BLaER1 (cell line): ENCODE measurements around the gene ISYNA1.

Experiments
- H3K27ac ChIP-seq: shearing (Covaris generic); formaldehyde crosslinking; 2 replicates; pipeline ENCODE4 v1.8.1; 2022
- H3K27me3 ChIP-seq: shearing (Covaris generic); formaldehyde crosslinking; 2 replicates; pipeline ENCODE4 v1.8.1; 2022
- H3K36me3 ChIP-seq: shearing (Covaris generic); formaldehyde crosslinking; 2 replicates; pipeline ENCODE4 v1.8.1; 2022
- H3K4me1 ChIP-seq: shearing (Covaris generic); formaldehyde crosslinking; 2 replicates; pipeline ENCODE4 v1.8.1; 2022
- H3K4me2 ChIP-seq: shearing (Covaris generic); formaldehyde crosslinking; 2 replicates; pipeline ENCODE4 v1.8.1; 2022
- H3K4me3 ChIP-seq: shearing (Covaris generic); formaldehyde crosslinking; 2 replicates; pipeline ENCODE4 v1.8.1; 2022
- H3K9ac ChIP-seq: shearing (Covaris generic); formaldehyde crosslinking; 2 replicates; pipeline ENCODE4 v1.8.1; 2022
- H3K9me3 ChIP-seq: shearing (Covaris generic); formaldehyde crosslinking; 2 replicates; pipeline ENCODE4 v1.8.1; 2022
- H4K20me1 ChIP-seq: shearing (Covaris generic); formaldehyde crosslinking; 2 replicates; pipeline ENCODE4 v1.8.1; 2022
- Cebpa-rat ChIP-seq: shearing (Covaris generic); IDR thresholded peaks from 2 replicates; pipeline ENCODE4 v1.8.1; 2022

The ISYNA1 gene

GRCh38 chr19:18456279-18456678, 18.3 kb upstream of the ISYNA1 start:
- TF ChIP-seq Cebpa-rat, result no peak
- Histone ChIP-seq H3K4me1 (peaks cover 49% of the 10 kb centered on the region), H3K36me3 (peaks cover 77% of the 10 kb centered on the region), H3K9me3 (no peaks in the 10 kb centered on the region), H3K9ac (no peak overlapping the region), H4K20me1 (peaks cover 61% of the 10 kb centered on the region), H3K27ac (no peak overlapping the region), H3K27me3 (no peaks in the 10 kb centered on the region), H3K4me3 (no peak overlapping the region), H3K4me2 (no peak overlapping the region)

GRCh38 chr19:18453269-18454024, 15.5 kb upstream of the ISYNA1 start:
- Histone ChIP-seq H3K27ac (no peak overlapping the region), H3K4me3 (no peak overlapping the region), H3K9ac (no peak overlapping the region), H3K4me1 (peaks cover 41% of the 10 kb centered on the region), H3K9me3 (no peaks in the 10 kb centered on the region), H3K36me3 (peaks cover 74% of the 10 kb centered on the region), H3K27me3 (no peaks in the 10 kb centered on the region), H3K4me2 (no peak overlapping the region), H4K20me1 (peaks cover 65% of the 10 kb centered on the region)
- no peak for TF ChIP-seq Cebpa-rat

GRCh38 chr19:18452386-18452785, 14.5 kb upstream of the ISYNA1 start:
- Histone ChIP-seq H3K9me3 (no peaks in the 10 kb centered on the region), H3K9ac (peak overlapping the region; percentile 48; the same call in 1 of the 2 replicates), H3K4me3 (no peak overlapping the region), H3K4me2 (peak overlapping the region; percentile 92), H3K4me1 (peaks cover 41% of the 10 kb centered on the region), H3K27ac (peak overlapping the region; percentile 69), H4K20me1 (peaks cover 60% of the 10 kb centered on the region), H3K36me3 (peaks cover 74% of the 10 kb centered on the region), H3K27me3 (no peaks in the 10 kb centered on the region)
- TF ChIP-seq Cebpa-rat, result no peak

GRCh38 chr19:18450931-18451836, 13.3 kb upstream of the ISYNA1 start:
- H3K27ac ChIP-seq, result peak overlapping the region; percentile 72
- H3K9me3 ChIP-seq, result no peaks in the 10 kb centered on the region
- H3K4me3 ChIP-seq, result peak overlapping the region; percentile 36
- H3K27me3 ChIP-seq, result no peaks in the 10 kb centered on the region
- no peak for TF ChIP-seq Cebpa-rat
- peaks cover 60% of the 10 kb centered on the region for H4K20me1 ChIP-seq
- peaks cover 43% of the 10 kb centered on the region for H3K4me1 ChIP-seq
- H3K9ac ChIP-seq, result peak overlapping the region; percentile 71
- H3K36me3 ChIP-seq, result peaks cover 74% of the 10 kb centered on the region
- peak overlapping the region; percentile 92 for H3K4me2 ChIP-seq

GRCh38 chr19:18450021-18450930, 12.3 kb upstream of the ISYNA1 start:
- H3K4me1 ChIP-seq, result peaks cover 51% of the 10 kb centered on the region
- peaks cover 65% of the 10 kb centered on the region for H4K20me1 ChIP-seq
- H3K9me3 ChIP-seq, result no peaks in the 10 kb centered on the region
- peaks cover 72% of the 10 kb centered on the region for H3K36me3 ChIP-seq
- peak overlapping the region; percentile 72 for H3K27ac ChIP-seq
- H3K27me3 ChIP-seq, result no peaks in the 10 kb centered on the region
- H3K9ac ChIP-seq, result peak overlapping the region; percentile 71
- no peak for TF ChIP-seq Cebpa-rat
- H3K4me2 ChIP-seq, result peak overlapping the region; percentile 92
- H3K4me3 ChIP-seq, result no peak overlapping the region

- Histone ChIP-seq H3K36me3 (peaks cover 76% of the 10 kb centered on the region), H4K20me1 (peaks cover 68% of the 10 kb centered on the region)
Observed at GRCh38 chr19:18449552-18449951, 11.6 kb upstream of the ISYNA1 start.

GRCh38 chr19:18446811-18447359, 9.0 kb upstream of the ISYNA1 start:
- no peaks in the 10 kb centered on the region for H3K9me3 ChIP-seq
- no peak for TF ChIP-seq Cebpa-rat
- H3K27me3 ChIP-seq, result no peaks in the 10 kb centered on the region
- H3K9ac ChIP-seq, result no peak overlapping the region
- H3K4me1 ChIP-seq, result peaks cover 57% of the 10 kb centered on the region
- H3K4me3 ChIP-seq, result no peak overlapping the region
- H3K36me3 ChIP-seq, result peaks cover 77% of the 10 kb centered on the region
- H3K27ac ChIP-seq, result no peak overlapping the region
- H4K20me1 ChIP-seq, result peaks cover 65% of the 10 kb centered on the region
- no peak overlapping the region for H3K4me2 ChIP-seq

More at GRCh38 chr19:18449552-18449951, 11.6 kb upstream of the ISYNA1 start:
- Histone ChIP-seq H3K9me3 (no peaks in the 10 kb centered on the region), H3K4me2 (no peak overlapping the region), H3K4me1 (peaks cover 58% of the 10 kb centered on the region), H3K27ac (0 out of 2 replicates have a peak overlapping the region, but pooled peaks have one; percentile 72), H3K9ac (no peak overlapping the region), H3K4me3 (no peak overlapping the region), H3K27me3 (no peaks in the 10 kb centered on the region)
- TF ChIP-seq Cebpa-rat, result no peak

- H3K4me2 ChIP-seq, result peak overlapping the region; percentile 65
- H3K4me1 ChIP-seq, result peaks cover 51% of the 10 kb centered on the region
- TF ChIP-seq Cebpa-rat, result no peak
- H3K27me3 ChIP-seq, result no peaks in the 10 kb centered on the region
- H3K36me3 ChIP-seq, result peaks cover 77% of the 10 kb centered on the region
- peak overlapping the region; percentile 51 for H3K27ac ChIP-seq
- no peaks in the 10 kb centered on the region for H3K9me3 ChIP-seq
- H3K9ac ChIP-seq, result no peak overlapping the region
- peaks cover 59% of the 10 kb centered on the region for H4K20me1 ChIP-seq
- no peak overlapping the region for H3K4me3 ChIP-seq
Observed at GRCh38 chr19:18446145-18446810, 8.3 kb upstream of the ISYNA1 start.
